Measurements from ENCODE around the gene VPREB3. TPM values are rescaled to one million over a fixed set of nuclear protein-coding genes. Genes with fewer than 3 reads are reported as not detected.
A peak's percentile ranks its signal among the peaks of the same experiment; 100 is the strongest.

VPREB3 gene
- polyA plus RNA-seq, 1 of the 3 experiments (the other 2 are of a cell fraction): not detected

- H3F3A ChIP-seq (replicated peaks; ENCODE audit: insufficient read depth): peaks cover 6% of the 10 kb centered on the region
- no peak overlapping the region for H3K9ac ChIP-seq
- H3K4me2 ChIP-seq: no peak overlapping the region
- no peak for TF ChIP-seq USF1 (IDR thresholded peaks at IDR 0.05; ENCODE audit: borderline replicate concordance, low read depth)
- TF ChIP-seq FOXJ3 (CRISPR knock-in tag; IDR thresholded peaks at IDR 0.05): no peak
- TF ChIP-seq CTCF (IDR thresholded peaks at IDR 0.05): no peak
- no peak for TF ChIP-seq MXI1 (IDR thresholded peaks at IDR 0.05; ENCODE audit: low read depth, low read length)
- ChIA-PET CTCF (interaction anchor here (0.6 to 14.9 kb wide), 12 partner anchors 8 to 463 kb away, joined by 3 to 277 read pairs (median 3); partner anchors contain the start of gene SLC2A11), POLR2A (interaction anchor here (0.7 kb wide), 1 partner anchor 20 kb away, joined by 3 read pairs; no protein-coding TSS in a partner anchor)
- 98% methylated on average over 5 of the region's 6 CpGs for WGBS (ENCODE audit: low lambda C conversion rate)
- no peak for DNase-seq
- H3K79me2 ChIP-seq (ENCODE audit: insufficient read depth): peaks cover 11% of the 10 kb centered on the region; the same call in 1 of the 2 replicates
- H2AFZ ChIP-seq (ENCODE audit: low read depth): no peak overlapping the region
- no peaks in the 10 kb centered on the region for H3K36me3 ChIP-seq (replicated peaks in 1 of 2; ENCODE audit: control insufficient read depth in 1 of 2, insufficient read depth in 2 of 2, low read length in 1 of 2)
- no peak overlapping the region for H3K27ac ChIP-seq (ENCODE audit: low read depth in 2 of 2, low read length in 1 of 2)
- peaks cover 4 to 31% of the 10 kb centered on the region in 2 experiments; a peak in 3 of 4 replicates for H3K4me1 ChIP-seq (ENCODE audit: control insufficient read depth in 1 of 2, insufficient read depth in 2 of 2, low read depth in 1 of 2, low read length in 1 of 2)
- H3K9me2 ChIP-seq: no peaks in the 10 kb centered on the region
- no peaks in the 10 kb centered on the region for H4K20me1 ChIP-seq (ENCODE audit: insufficient read depth)
- H3K27me3 ChIP-seq (ENCODE audit: insufficient read depth): no peaks in the 10 kb centered on the region
- H3K4me3 ChIP-seq (ENCODE audit: low read depth in 2 of 2, low read length in 1 of 2): no peak overlapping the region
- no peaks in the 10 kb centered on the region for H3K9me3 ChIP-seq
These were observed 15.2 kb upstream of the VPREB3 start for GRCh38 chr22:23769321-23769965.

GRCh38 chr22:23767673-23768548 lies 13.7 kb upstream of the VPREB3 start, which contains the start of gene CHCHD10:
CHCHD10 (minus strand) TSS chr22:23767972; CDS start chr22:23767874, 98 bp downstream.
- Histone ChIP-seq H2AFZ (ENCODE audit: low read depth) (peak within 1 kb of the TSS; percentile 95), H3K27me3 (ENCODE audit: insufficient read depth) (no peaks in the 10 kb centered on the region), H3K4me1 (ENCODE audit: control insufficient read depth in 1 of 2, insufficient read depth in 2 of 2, low read depth in 1 of 2, low read length in 1 of 2) (peaks cover 9 to 16% of the 10 kb centered on the region in 2 experiments; a peak in 3 of 4 replicates), H3K36me3 (replicated peaks in 1 of 2; ENCODE audit: control insufficient read depth in 1 of 2, insufficient read depth in 2 of 2, low read length in 1 of 2) (no peaks in the 10 kb centered on the region), H3K27ac (ENCODE audit: low read depth in 2 of 2, low read length in 1 of 2) (peak within 1 kb of the TSS; percentile 48 to 89; a peak in 3 of 4 replicates), H3F3A (replicated peaks; ENCODE audit: insufficient read depth) (peaks cover 6% of the 10 kb centered on the region), H3K79me2 (ENCODE audit: insufficient read depth) (peaks cover 11% of the 10 kb centered on the region; the same call in 1 of the 2 replicates), H4K20me1 (ENCODE audit: insufficient read depth) (no peaks in the 10 kb centered on the region), H3K4me2 (peak within 1 kb of the TSS; percentile 99), H3K9ac (peak within 1 kb of the TSS; percentile 70), H3K4me3 (ENCODE audit: low read depth in 2 of 2, low read length in 1 of 2) (peak within 1 kb of the TSS; percentile 69), H3K9me2 (no peaks in the 10 kb centered on the region), H3K9me3 (no peaks in the 10 kb centered on the region)
- CTCF ChIA-PET: interaction anchor here (0.5 to 14.9 kb wide), 20 partner anchors 10 to 735 kb away, joined by 3 to 277 read pairs (median 4); partner anchors contain the start of genes IGLL1, SLC2A11 and ZNF70
- TF ChIP-seq SMC3 (IDR thresholded peaks at IDR 0.05; ENCODE audit: low read depth, low read length) (peak; percentile 78), TCF12 (IDR thresholded peaks at IDR 0.05) (no peak), YY1 (IDR thresholded peaks at IDR 0.05; ENCODE audit: low read depth) (peak; percentile 84), MAX (IDR thresholded peaks at IDR 0.05; ENCODE audit: low read depth) (peak; percentile 81), NFIC (IDR thresholded peaks at IDR 0.05; ENCODE audit: borderline replicate concordance) (peak; percentile 29; the same call in 1 of the 2 replicates), TEAD4 (IDR thresholded peaks at IDR 0.05; ENCODE audit: borderline replicate concordance, insufficient read depth) (no peak), TAF1 (IDR thresholded peaks at IDR 0.05; ENCODE audit: borderline replicate concordance, low read depth, low read length) (peak; percentile 39; the same call in 1 of the 2 replicates), SIN3A (IDR thresholded peaks at IDR 0.05; ENCODE audit: borderline replicate concordance, low read depth, low read length) (peak; percentile 54; the same call in 1 of the 2 replicates), CTCF (IDR thresholded peaks at IDR 0.05) (peak; percentile 79), MXI1 (IDR thresholded peaks at IDR 0.05; ENCODE audit: low read depth, low read length) (peak; percentile 79), POLR2AphosphoS5 (IDR thresholded peaks at IDR 0.05; ENCODE audit: low read depth, low read length) (no peak; the same call in 1 of the 2 replicates), NRF1 (IDR thresholded peaks at IDR 0.05; ENCODE audit: low read depth, low read length) (0 out of 2 replicates have a peak, but pooled peaks have one; percentile 5), CHD2 (IDR thresholded peaks at IDR 0.05; ENCODE audit: low read length, partially characterized antibody) (peak; percentile 13), RAD21 (IDR thresholded peaks at IDR 0.05; ENCODE audit: low read length) (peak; percentile 70)
- POLR2A ChIA-PET: interaction anchor here (0.6 to 1.4 kb wide), 9 partner anchors 18 to 654 kb away, joined by 3 to 5 read pairs (median 3); partner anchors contain the start of gene SLC2A11
- DNase-seq: peak; percentile 96
- WGBS (ENCODE audit: low lambda C conversion rate): 2% methylated on average over 13 of the region's 63 CpGs
